DND-41 (cell line): ENCODE results near the gene NLRP4.

Experiments used
- ATAC-seq: fragments of 200-7000 bp; cut with Tn5 transposase; 3 replicates; pipeline ENCODE4 v1.9.1; 2021; ENCODE audit warnings: low read depth; ENCODE audit not compliant: insufficient read depth
- DNase-seq: peaks from one replicate; pipeline ENCODE4 v3.0.0-alpha.2; 2020
- H2AFZ ChIP-seq: 2 replicates; pipeline ENCODE4 v1.6.0; 2012; ENCODE audit warnings: low read depth, low read length
- H3K27ac ChIP-seq: 2 replicates; pipeline ENCODE4 v1.5.1; 2012; ENCODE audit warnings: low read length, inconsistent platforms
- H3K27me3 ChIP-seq: fragments of 200-600 bp; sonication (generic); 2 replicates; pipeline ENCODE4 v1.6.0; 2012; ENCODE audit warnings: low read length, mild to moderate bottlenecking, inconsistent platforms; ENCODE audit not compliant: insufficient read depth, poor library complexity
- H3K36me3 ChIP-seq: 2 replicates; pipeline ENCODE4 v1.5.1; 2012; ENCODE audit warnings: low read length, inconsistent platforms; ENCODE audit not compliant: insufficient read depth
- H3K4me1 ChIP-seq: 2 replicates; pipeline ENCODE4 v1.5.1; 2012; ENCODE audit warnings: mild to moderate bottlenecking, low read length; ENCODE audit not compliant: insufficient read depth
- H3K4me2 ChIP-seq: 2 replicates; pipeline ENCODE4 v1.6.0; 2012; ENCODE audit warnings: mild to moderate bottlenecking, moderate library complexity, low read length, inconsistent platforms; ENCODE audit not compliant: insufficient read depth
- H3K4me3 ChIP-seq, 2 experiments: fragments of 200-600 bp in 1 of 2; shearing (Covaris generic) in 1 of 2; 2 replicates each; pipeline ENCODE4 v1.5.1; 2012 to 2016; ENCODE audit warnings: inconsistent platforms in 2 of 2, low read length in 2 of 2, mild to moderate bottlenecking in 2 of 2, low read depth in 1 of 2, moderate library complexity in 1 of 2
- H3K79me2 ChIP-seq: 2 replicates; pipeline ENCODE4 v1.6.0; 2012; ENCODE audit warnings: low read length, inconsistent platforms; ENCODE audit not compliant: insufficient read depth
- H3K9ac ChIP-seq: 2 replicates; pipeline ENCODE4 v1.6.0; 2012; ENCODE audit warnings: low read depth, mild to moderate bottlenecking, inconsistent platforms, low read length, moderate library complexity
- H3K9me3 ChIP-seq: 2 replicates; pipeline ENCODE4 v1.5.1; 2012; ENCODE audit warnings: low read length, moderate library complexity, mild to moderate bottlenecking, inconsistent platforms; ENCODE audit not compliant: insufficient read depth, severe bottlenecking
- H4K20me1 ChIP-seq: 2 replicates; pipeline ENCODE4 v1.6.0; 2012; ENCODE audit warnings: low read length; ENCODE audit not compliant: insufficient read depth
- EZH2 ChIP-seq: IDR thresholded peaks from 3 replicates; pipeline ENCODE4 v1.6.1; 2012; ENCODE audit warnings: borderline replicate concordance, low read depth, mild to moderate bottlenecking, moderate library complexity, low read length, inconsistent platforms; ENCODE audit not compliant: severe bottlenecking
- TF ChIP-seq, protein P1 (sequence below): IDR thresholded peaks from 2 replicates; pipeline ENCODE4 v1.5.1; 2012; ENCODE audit warnings: borderline replicate concordance, low read length, moderate library complexity, mild to moderate bottlenecking; ENCODE audit not compliant: poor library complexity, severe bottlenecking; ENCODE audit errors: extremely low read depth

The NLRP4 gene

DNA sequence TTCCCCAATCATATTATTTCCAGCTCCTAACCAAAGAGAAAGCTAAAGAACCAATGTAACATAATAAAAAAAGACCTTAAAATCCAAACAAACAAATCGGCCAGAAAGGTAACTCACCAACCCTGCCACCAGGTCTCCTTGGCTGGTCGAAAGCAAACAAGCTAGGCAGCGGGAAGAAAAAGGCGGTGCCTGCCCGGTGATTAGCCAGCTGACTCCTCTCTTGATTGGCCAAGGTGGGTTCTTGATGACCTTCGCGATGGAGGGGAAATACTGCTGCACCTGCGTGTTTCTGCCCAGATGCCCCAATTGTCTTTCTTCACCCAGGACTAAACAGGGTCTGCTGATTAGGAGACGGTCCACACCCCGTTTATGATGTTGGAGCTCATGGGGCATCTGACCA, 4.5 kb upstream of the NLRP4 start, which contains the start of gene NLRP11:
TSS of gene NLRP11 (minus strand) at position 154 of the 400 bp plus-strand sequence. CDS start 13,825 bp downstream, outside the sequence.
- no peaks in the 10 kb centered on the region for H3K36me3 ChIP-seq
- H4K20me1 ChIP-seq = no peaks in the 10 kb centered on the region
- no peak within 1 kb of the TSS for H3K4me3 ChIP-seq
- no peak within 1 kb of the TSS for H3K4me2 ChIP-seq
- no peak within 1 kb of the TSS for H3K27ac ChIP-seq
- H3K79me2 ChIP-seq = no peaks in the 10 kb centered on the region
- no peaks in the 10 kb centered on the region for H3K9me3 ChIP-seq
- no peak within 1 kb of the TSS for H3K9ac ChIP-seq
- no peak for TF ChIP-seq EZH2
- TF ChIP-seq, protein P1, sequence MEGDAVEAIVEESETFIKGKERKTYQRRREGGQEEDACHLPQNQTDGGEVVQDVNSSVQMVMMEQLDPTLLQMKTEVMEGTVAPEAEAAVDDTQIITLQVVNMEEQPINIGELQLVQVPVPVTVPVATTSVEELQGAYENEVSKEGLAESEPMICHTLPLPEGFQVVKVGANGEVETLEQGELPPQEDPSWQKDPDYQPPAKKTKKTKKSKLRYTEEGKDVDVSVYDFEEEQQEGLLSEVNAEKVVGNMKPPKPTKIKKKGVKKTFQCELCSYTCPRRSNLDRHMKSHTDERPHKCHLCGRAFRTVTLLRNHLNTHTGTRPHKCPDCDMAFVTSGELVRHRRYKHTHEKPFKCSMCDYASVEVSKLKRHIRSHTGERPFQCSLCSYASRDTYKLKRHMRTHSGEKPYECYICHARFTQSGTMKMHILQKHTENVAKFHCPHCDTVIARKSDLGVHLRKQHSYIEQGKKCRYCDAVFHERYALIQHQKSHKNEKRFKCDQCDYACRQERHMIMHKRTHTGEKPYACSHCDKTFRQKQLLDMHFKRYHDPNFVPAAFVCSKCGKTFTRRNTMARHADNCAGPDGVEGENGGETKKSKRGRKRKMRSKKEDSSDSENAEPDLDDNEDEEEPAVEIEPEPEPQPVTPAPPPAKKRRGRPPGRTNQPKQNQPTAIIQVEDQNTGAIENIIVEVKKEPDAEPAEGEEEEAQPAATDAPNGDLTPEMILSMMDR = no peak
- no peaks in the 10 kb centered on the region for H3K4me1 ChIP-seq
- no peaks in the 10 kb centered on the region for H3K27me3 ChIP-seq
- ATAC-seq = no peak
- no peak within 1 kb of the TSS for H2AFZ ChIP-seq
- no peak for DNase-seq

DNA sequence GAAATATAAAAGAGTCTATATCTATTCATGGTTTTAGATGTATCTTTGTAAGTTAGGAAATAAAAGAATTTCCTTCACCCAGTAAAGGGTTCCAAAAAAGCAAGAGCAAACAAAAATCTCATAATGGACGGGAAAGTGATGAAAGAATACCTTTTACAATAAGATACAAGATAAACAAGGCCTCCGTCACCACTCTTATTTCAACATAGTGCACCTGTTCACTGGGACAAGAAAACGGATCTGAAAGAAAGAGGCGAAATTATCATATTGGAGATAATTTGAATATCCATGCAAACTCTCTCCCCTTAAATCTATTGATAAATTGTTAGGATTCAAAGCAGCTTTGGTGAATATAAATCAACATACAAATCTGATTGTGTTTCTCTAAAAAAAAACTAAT, 3.7 kb upstream of the NLRP4 start:
- no peaks in the 10 kb centered on the region for H4K20me1 ChIP-seq
- H3K36me3 ChIP-seq = no peaks in the 10 kb centered on the region
- DNase-seq (no peak), ATAC-seq (no peak)
- H3K9ac ChIP-seq = no peak overlapping the region
- no peaks in the 10 kb centered on the region for H3K9me3 ChIP-seq
- H3K4me2 ChIP-seq = no peak overlapping the region
- H3K4me1 ChIP-seq = no peaks in the 10 kb centered on the region
- H3K27me3 ChIP-seq = no peaks in the 10 kb centered on the region
- no peak overlapping the region for H3K27ac ChIP-seq
- TF ChIP-seq EZH2 = no peak
- TF ChIP-seq, protein P1 = no peak
- no peak overlapping the region for H3K4me3 ChIP-seq
- no peaks in the 10 kb centered on the region for H3K79me2 ChIP-seq
- no peak overlapping the region for H2AFZ ChIP-seq

DNA sequence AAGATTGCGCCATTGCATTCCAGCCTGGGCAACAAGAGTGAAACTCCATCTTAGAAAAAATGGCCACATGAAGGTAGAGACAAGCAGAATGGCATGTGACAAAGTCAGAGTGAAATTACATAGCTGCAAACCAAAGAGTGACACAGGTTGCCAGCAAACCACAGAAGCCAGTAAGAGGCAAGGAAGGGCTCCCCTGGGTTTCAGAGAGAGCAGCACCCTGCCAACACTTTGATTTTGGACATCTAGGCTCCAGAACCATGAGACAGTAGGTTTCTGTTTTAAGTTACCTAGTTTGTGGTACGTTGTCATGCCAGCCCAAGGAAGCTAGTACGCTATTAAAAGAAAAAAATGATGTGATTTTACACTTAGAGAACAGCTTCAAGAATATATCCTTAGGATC, 1.9 kb downstream of the NLRP4 start:
- Histone ChIP-seq H3K27ac (no peak overlapping the region), H3K4me1 (no peaks in the 10 kb centered on the region), H3K4me3 (no peak overlapping the region), H3K36me3 (no peaks in the 10 kb centered on the region), H3K4me2 (no peak overlapping the region), H4K20me1 (no peaks in the 10 kb centered on the region), H3K9me3 (no peaks in the 10 kb centered on the region), H3K79me2 (no peaks in the 10 kb centered on the region), H2AFZ (no peak overlapping the region), H3K9ac (no peak overlapping the region), H3K27me3 (no peaks in the 10 kb centered on the region)
- ATAC-seq (no peak), DNase-seq (no peak)
- TF ChIP-seq EZH2 = no peak
- TF ChIP-seq, protein P1 = no peak

DNA sequence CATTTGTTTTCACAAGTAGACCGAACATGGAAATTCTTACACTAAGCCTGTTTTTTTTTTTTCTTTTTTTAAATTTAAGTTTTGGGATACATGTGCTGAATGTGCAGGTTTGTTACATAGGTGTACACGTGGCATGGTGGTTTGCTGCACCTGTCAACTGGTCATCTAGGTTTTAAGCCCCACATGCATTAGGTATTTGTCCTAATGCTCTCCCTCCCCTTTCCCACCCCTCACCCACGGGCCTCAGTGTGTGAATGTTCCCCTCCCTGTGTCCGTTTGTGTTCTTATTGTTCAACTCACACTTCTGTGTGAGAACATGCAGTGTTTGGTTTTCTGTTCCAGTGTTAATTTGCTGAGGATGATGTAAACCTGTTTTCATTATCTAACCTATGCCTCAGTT, 2.6 kb downstream of the NLRP4 start:
- DNase-seq (no peak), ATAC-seq (no peak)
- Histone ChIP-seq H3K9me3 (no peaks in the 10 kb centered on the region), H3K79me2 (no peaks in the 10 kb centered on the region), H3K9ac (no peak overlapping the region), H3K27me3 (no peaks in the 10 kb centered on the region), H3K27ac (no peak overlapping the region), H4K20me1 (no peaks in the 10 kb centered on the region), H3K4me2 (no peak overlapping the region), H3K36me3 (no peaks in the 10 kb centered on the region), H2AFZ (no peak overlapping the region), H3K4me3 (no peak overlapping the region), H3K4me1 (no peaks in the 10 kb centered on the region)
- no peak for TF ChIP-seq EZH2
- TF ChIP-seq, protein P1 = no peak
